OCI-LY7 (cell line): ENCODE measurements around the gene FAAP20.

ENCODE experiments used
- EZH2phosphoT487 ChIP-seq: fragments of 200-600 bp; sonication (generic); IDR thresholded peaks from 2 replicates; pipeline ENCODE4 v1.6.1; 2018; ENCODE audit warnings: low read depth, borderline replicate concordance, mild to moderate bottlenecking, mixed run types, antibody characterized with exemption, low read length, moderate library complexity, mixed read lengths
- TF ChIP-seq, protein P1 (sequence below): fragments of 200-600 bp; sonication (generic); conservative IDR thresholded peaks from 2 replicates; pipeline ENCODE4 v1.5.1; 2014; ENCODE audit warnings: mild to moderate bottlenecking, antibody characterized with exemption, low read length, moderate library complexity, mixed read lengths

GRCh38 chr1:2232255-2232915, 37.8 kb upstream of the FAAP20 start:
- TF ChIP-seq, protein P1, sequence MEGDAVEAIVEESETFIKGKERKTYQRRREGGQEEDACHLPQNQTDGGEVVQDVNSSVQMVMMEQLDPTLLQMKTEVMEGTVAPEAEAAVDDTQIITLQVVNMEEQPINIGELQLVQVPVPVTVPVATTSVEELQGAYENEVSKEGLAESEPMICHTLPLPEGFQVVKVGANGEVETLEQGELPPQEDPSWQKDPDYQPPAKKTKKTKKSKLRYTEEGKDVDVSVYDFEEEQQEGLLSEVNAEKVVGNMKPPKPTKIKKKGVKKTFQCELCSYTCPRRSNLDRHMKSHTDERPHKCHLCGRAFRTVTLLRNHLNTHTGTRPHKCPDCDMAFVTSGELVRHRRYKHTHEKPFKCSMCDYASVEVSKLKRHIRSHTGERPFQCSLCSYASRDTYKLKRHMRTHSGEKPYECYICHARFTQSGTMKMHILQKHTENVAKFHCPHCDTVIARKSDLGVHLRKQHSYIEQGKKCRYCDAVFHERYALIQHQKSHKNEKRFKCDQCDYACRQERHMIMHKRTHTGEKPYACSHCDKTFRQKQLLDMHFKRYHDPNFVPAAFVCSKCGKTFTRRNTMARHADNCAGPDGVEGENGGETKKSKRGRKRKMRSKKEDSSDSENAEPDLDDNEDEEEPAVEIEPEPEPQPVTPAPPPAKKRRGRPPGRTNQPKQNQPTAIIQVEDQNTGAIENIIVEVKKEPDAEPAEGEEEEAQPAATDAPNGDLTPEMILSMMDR, result no peak
- TF ChIP-seq EZH2phosphoT487, result no peak
